A673 (cell line): ENCODE measurements around the gene NRAP.

Experiments used
- CTCF ChIP-seq: fragments of 300-800, 200-600 bp; sonication (generic); conservative IDR thresholded peaks from 2 replicates; pipeline ENCODE4 v1.5.1; 2017; ENCODE audit warnings: low read depth, mild to moderate bottlenecking, antibody characterized with exemption, low read length, moderate library complexity, mixed read lengths
- EZH2 ChIP-seq: fragments of 200-600 bp; sonication (generic); IDR thresholded peaks from 2 replicates; pipeline ENCODE4 v1.6.1; 2017; ENCODE audit warnings: borderline replicate concordance, low read depth, mild to moderate bottlenecking, mixed read lengths, antibody characterized with exemption, low read length; ENCODE audit not compliant: poor library complexity, severe bottlenecking

DNA sequence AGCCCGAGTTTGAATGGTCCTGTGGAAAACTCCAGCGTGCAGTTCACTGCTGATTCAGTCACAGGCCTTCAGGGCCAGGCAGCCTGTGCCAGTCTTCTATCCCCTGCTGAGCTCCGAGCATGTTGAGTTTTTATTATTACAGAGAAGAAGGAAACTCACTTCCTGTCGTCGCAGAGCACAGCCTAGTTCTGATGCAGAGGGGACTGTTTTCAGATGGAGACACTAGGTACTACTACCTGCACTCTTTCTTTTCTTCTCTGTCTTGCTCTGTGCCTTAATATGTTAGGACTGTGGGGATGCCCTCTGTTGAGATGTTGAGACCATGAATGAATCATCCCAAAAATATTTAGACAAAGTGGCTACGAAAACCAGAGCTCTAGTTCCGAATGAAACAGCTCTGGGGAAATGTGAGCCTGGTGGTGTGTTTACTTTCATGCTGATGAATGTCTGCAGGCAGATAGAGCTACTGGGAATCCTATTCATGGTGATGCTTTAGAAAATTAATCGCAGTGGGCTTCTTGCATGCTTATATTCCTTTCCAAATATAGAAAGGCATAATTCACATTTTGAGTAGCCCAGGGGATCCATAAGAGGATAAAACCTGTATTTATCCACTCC is 45.5 kb upstream of the NRAP start:
- TF ChIP-seq CTCF (no peak; the same call in 1 of the 2 replicates), EZH2 (no peak)
